ENCODE data around the gene CFAP410. TPM values are rescaled to one million over a fixed set of nuclear protein-coding genes. Genes with fewer than 3 reads are reported as not detected.

The CFAP410 gene
- total and polyA plus RNA-seq, 2 donors (not counting 3 experiments of a cell fraction or from before 2014, with no cell fraction given): 7.2 to 12.2 TPM

DNA sequence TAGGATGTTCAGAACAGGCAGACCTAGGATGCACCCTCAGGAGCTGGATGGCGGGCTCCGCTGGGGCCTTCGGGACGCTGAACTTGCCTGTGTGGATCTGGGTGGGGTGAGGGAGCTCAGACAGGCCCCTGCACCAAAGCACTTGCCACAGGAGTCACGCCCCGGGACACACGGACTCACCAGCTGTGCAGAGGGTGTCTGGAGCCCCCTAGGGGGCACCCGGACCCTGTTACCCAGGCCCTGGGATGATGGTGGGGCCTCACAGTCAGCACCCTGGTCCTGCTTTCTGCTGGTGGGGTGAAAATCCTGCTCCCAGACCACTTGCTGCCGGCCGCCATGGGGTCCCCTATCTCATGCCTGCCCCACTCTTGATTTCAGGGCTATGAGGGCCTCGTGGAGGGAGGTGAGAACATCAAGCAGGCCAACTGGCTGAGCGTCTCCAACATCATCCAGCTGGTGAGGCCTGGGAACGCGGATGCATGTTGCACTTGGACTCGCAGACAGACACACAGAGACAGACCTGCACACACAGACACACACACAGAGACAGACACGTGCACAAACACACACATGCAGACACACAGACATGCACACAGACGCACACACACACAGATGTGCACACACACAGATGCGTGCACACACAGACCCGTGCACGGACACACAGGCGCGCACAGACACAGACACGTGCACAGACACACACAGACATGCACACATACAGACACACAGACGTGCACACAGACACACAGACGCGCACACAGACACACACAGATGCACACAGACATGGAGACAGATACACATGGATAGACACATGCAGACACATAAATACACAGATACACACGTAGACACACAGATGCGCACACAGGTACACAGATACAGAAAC lies 28.3 kb downstream of the CFAP410 start:
- Histone ChIP-seq H3K4me2 (ENCODE audit: insufficient read depth, low read length) (no peak overlapping the region), H3K36me3 (ENCODE audit: control insufficient read depth in 2 of 2, extremely low read depth in 1 of 2, insufficient read depth in 2 of 2, low read length in 2 of 2) (peaks cover 11 to 52% of the 10 kb centered on the region in 2 experiments), H3K9me3 (replicated peaks; ENCODE audit: control insufficient read depth, insufficient read depth, low read length) (no peaks in the 10 kb centered on the region), H3K79me2 (ENCODE audit: control insufficient read depth, insufficient read depth, low read length) (peaks cover 2% of the 10 kb centered on the region), H3K9ac (replicated peaks; ENCODE audit: extremely low read depth, insufficient read depth, low read length) (no peak overlapping the region), H2AFZ (ENCODE audit: low read depth, low read length) (no peak overlapping the region), H3K9me1 (replicated peaks; ENCODE audit: control insufficient read depth, extremely low read depth, insufficient read depth, low read length) (no peaks in the 10 kb centered on the region), H3K27ac (ENCODE audit: insufficient read depth, low read depth, low read length) (no peak overlapping the region), H4K20me1 (replicated peaks; ENCODE audit: control insufficient read depth, extremely low read depth, insufficient read depth, low read length) (no peaks in the 10 kb centered on the region), H3K4me1 (ENCODE audit: control insufficient read depth, extremely low read depth, insufficient read depth, low read length) (peaks cover 1% of the 10 kb centered on the region), H3K4me3 (replicated peaks in 1 of 3; ENCODE audit: insufficient read depth in 1 of 3, low read depth in 1 of 3, low read length in 3 of 3) (no peak overlapping the region), H3K27me3 (ENCODE audit: control insufficient read depth in 2 of 2, insufficient read depth in 2 of 2, low read length in 2 of 2) (no peaks in the 10 kb centered on the region)
- ChIA-PET POLR2A (no interaction called here), CTCF (no interaction called here)
- BruUV-seq (replicated peaks): no TSS peak
- TF ChIP-seq JUN (IDR thresholded peaks at IDR 0.05; ENCODE audit: borderline replicate concordance, insufficient read depth, insufficient read length, low read depth): no peak
- no peak for TF ChIP-seq POLR2A (IDR thresholded peaks at IDR 0.05; ENCODE audit: low read depth, low read length)
- no peak for TF ChIP-seq CTCF (IDR thresholded peaks at IDR 0.05; ENCODE audit: extremely low read depth in 1 of 2, insufficient read depth in 1 of 2, low read depth in 1 of 2, low read length in 2 of 2)
- no peak for TF ChIP-seq EZH2 (IDR thresholded peaks at IDR 0.05; ENCODE audit: borderline replicate concordance, low read depth, low read length, severe bottlenecking)
- no peak for TF ChIP-seq MAX (IDR thresholded peaks at IDR 0.05; ENCODE audit: insufficient read depth, insufficient read length)
- dilution Hi-C loops (cut with MboI; ENCODE audit: extremely low pct_ligation_motif_present, low sequenced_read_pairs) (no loop called here), intact Hi-C loops (cut with micrococcal nuclease) (no loop called here)
- FAIRE-seq (no peak), DNase-seq (ENCODE audit: low read depth, low spot score) (no peak)

Data from endothelial cell of umbilical vein (primary cell).